CD14-positive monocyte (primary cell): ENCODE data around the gene RAB44. TPM values are rescaled to one million over a fixed set of nuclear protein-coding genes. Genes with fewer than 3 reads are reported as not detected.

Experiments
- DNase-seq, 3 donors: peaks; one replicate each; pipeline ENCODE4 v3.0.0-alpha.2; 2011 to 2022
- H2AFZ ChIP-seq: 2 replicates; pipeline ENCODE4 v1.6.0; 2012; ENCODE audit warnings: mild to moderate bottlenecking, low read depth, low read length, inconsistent platforms; ENCODE audit not compliant: insufficient read depth, poor library complexity, severe bottlenecking
- H3K27ac ChIP-seq, 2 donors: 1 replicate in 1 of 2; 2 replicates in 1 of 2; pipeline ENCODE4 v1.5.1; 2012 to 2013; ENCODE audit warnings: low read length in 2 of 2, control low read depth in 1 of 2, inconsistent platforms in 1 of 2, low read depth in 1 of 2, mild to moderate bottlenecking in 1 of 2
- H3K27me3 ChIP-seq, 2 donors: one replicate each; pipeline versions ENCODE4 v1.6.0 to v1.6.1; 2011 to 2013; ENCODE audit warnings: low read length in 2 of 2; ENCODE audit not compliant: control insufficient read depth in 2 of 2, insufficient read depth in 2 of 2
- H3K36me3 ChIP-seq, 2 donors: replicated peaks in 1 of 2; 1 replicate in 1 of 2; 2 replicates in 1 of 2; pipeline versions ENCODE4 v1.5.1 to v1.6.1; 2012 to 2013; ENCODE audit warnings: low read length in 2 of 2, control low read depth in 1 of 2, inconsistent platforms in 1 of 2, mild to moderate bottlenecking in 1 of 2; ENCODE audit not compliant: insufficient read depth in 2 of 2, control insufficient read depth in 1 of 2
- H3K4me1 ChIP-seq, 2 donors: 1 replicate in 1 of 2; 2 replicates in 1 of 2; pipeline versions ENCODE4 v1.5.1 to v1.6.1; 2012 to 2013; ENCODE audit warnings: low read length in 2 of 2, control low read depth in 1 of 2, inconsistent platforms in 1 of 2, mild to moderate bottlenecking in 1 of 2, moderate library complexity in 1 of 2; ENCODE audit not compliant: insufficient read depth in 2 of 2, control insufficient read depth in 1 of 2
- H3K4me2 ChIP-seq: replicated peaks from 2 replicates; pipeline ENCODE3; 2012; ENCODE audit warnings: low read length, moderate library complexity, mild to moderate bottlenecking; ENCODE audit not compliant: poor library complexity, severe bottlenecking; ENCODE audit errors: extremely low read depth
- H3K4me3 ChIP-seq, 3 experiments: fragments of 200-600 bp in 1 of 3; sonication (generic) in 1 of 3; replicated peaks in 1 of 3; 1 replicate in 2 of 3; 2 replicates in 1 of 3; pipeline ENCODE4 v1.5.1; 2011 to 2013; ENCODE audit warnings: low read length in 3 of 3, mild to moderate bottlenecking in 3 of 3, control low read depth in 2 of 3, low read depth in 2 of 3, inconsistent platforms in 1 of 3, moderate library complexity in 1 of 3
- H3K79me2 ChIP-seq: 2 replicates; pipeline ENCODE4 v1.6.0; 2012; ENCODE audit warnings: mild to moderate bottlenecking, control low read depth, inconsistent platforms, low read length, moderate library complexity; ENCODE audit not compliant: insufficient read depth
- H3K9ac ChIP-seq: 2 replicates; pipeline ENCODE4 v1.6.0; 2017; ENCODE audit warnings: low read length, mild to moderate bottlenecking; ENCODE audit not compliant: insufficient read depth, poor library complexity, severe bottlenecking
- H3K9me3 ChIP-seq, 2 donors: replicated peaks in 1 of 2; 1 replicate in 1 of 2; 2 replicates in 1 of 2; pipeline versions ENCODE4 v1.5.1 to v1.6.1; 2012 to 2013; ENCODE audit warnings: low read length in 2 of 2, control low read depth in 1 of 2; ENCODE audit not compliant: control insufficient read depth in 1 of 2, insufficient read depth in 1 of 2
- H4K20me1 ChIP-seq: 2 replicates; pipeline ENCODE4 v1.6.0; 2012; ENCODE audit warnings: mild to moderate bottlenecking, low read length, control low read depth, moderate library complexity; ENCODE audit not compliant: insufficient read depth
- H3K27ac Mint-ChIP-seq, 7 donors: one replicate each; pipeline ENCODE4 v1.8.0; 2020; ENCODE audit warnings: mild to moderate bottlenecking in 7 of 7, mixed read lengths in 7 of 7, moderate library complexity in 6 of 7, inconsistent platforms in 2 of 7
- H3K27me3 Mint-ChIP-seq, 3 donors: one replicate each; pipeline ENCODE4 v1.8.0; 2021 to 2022; ENCODE audit warnings: low read depth in 3 of 3, mild to moderate bottlenecking in 3 of 3, mixed read lengths in 3 of 3, moderate library complexity in 3 of 3, inconsistent platforms in 1 of 3
- H3K36me3 Mint-ChIP-seq, 2 donors: one replicate each; pipeline ENCODE4 v1.8.0; 2020; ENCODE audit warnings: mixed read lengths in 2 of 2, inconsistent platforms in 1 of 2, mild to moderate bottlenecking in 1 of 2
- H3K4me1 Mint-ChIP-seq: one replicate; pipeline ENCODE4 v1.8.0; 2020; ENCODE audit warnings: mild to moderate bottlenecking, mixed read lengths
- H3K4me3 Mint-ChIP-seq, 2 donors: one replicate each; pipeline ENCODE4 v1.8.0; 2020; ENCODE audit warnings: mild to moderate bottlenecking in 2 of 2, mixed read lengths in 2 of 2, moderate library complexity in 1 of 2
- H3K9me3 Mint-ChIP-seq, 7 donors: one replicate each; pipeline ENCODE4 v1.8.0; 2020 to 2022; ENCODE audit warnings: mixed read lengths in 7 of 7, mild to moderate bottlenecking in 6 of 7, moderate library complexity in 6 of 7, inconsistent platforms in 2 of 7
- WGBS: methylation state at CpG from one replicate; pipeline ENCODE4 v1.1.5; 2013; ENCODE audit warnings: missing lambda C conversion rate; ENCODE audit not compliant: insufficient coverage; 5-methylcytosine and 5-hydroxymethylcytosine counted together
- intact Hi-C, 2 donors: fragments of 100-400 bp; cut with micrococcal nuclease; formaldehyde crosslinking; loops; one replicate each; pipeline versions ENCODE4 v1.15.0 to v1.15.1; 2023
- polyA plus RNA-seq, 3 donors: library from polyadenylated mRNA; depleted of rRNA in 1 of 3; unstranded in 2 of 3; stranded (reverse) in 1 of 3; fragments of 300-500 nt in 2 of 3; fragments of >200 nt in 1 of 3; fragmentation: Illumina TruSeq in 2 of 3; gene quantifications; 1 replicate in 2 of 3; 2 replicates in 1 of 3; pipeline ENCODE4 v1.2.3, GENCODE V29; 2012 to 2021
- TF ChIP-seq, protein P1 (sequence below): fragments of 200-600 bp; IDR thresholded peaks from one replicate; pipeline ENCODE4 v1.8.0; 2022; ENCODE audit warnings: antibody characterized with exemption, mild to moderate bottlenecking

RAB44 gene
- polyA plus RNA-seq, 3 donors: 1.5 to 18.0 (median 1.9) TPM

DNA sequence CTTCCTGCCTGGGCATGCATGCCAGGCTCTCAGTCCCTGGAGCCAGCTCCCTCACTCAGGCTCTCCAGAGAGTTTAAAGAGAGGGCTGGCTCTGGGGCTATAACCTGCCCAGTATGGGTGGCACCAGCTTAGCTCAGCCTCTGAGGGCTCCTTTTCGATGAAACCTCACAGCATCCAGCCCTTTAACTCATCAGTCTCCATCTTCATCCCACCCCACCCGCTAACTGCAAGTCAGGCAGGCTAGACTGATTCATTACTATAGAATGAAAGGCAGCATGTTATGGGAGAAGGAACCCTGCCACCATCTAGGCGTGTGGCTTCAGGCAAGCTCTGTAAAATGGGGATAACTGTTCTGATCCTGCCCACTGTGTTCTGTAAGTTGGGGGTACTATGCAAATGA is 53.5 kb downstream of the RAB44 start:
- peaks cover 54% of the 10 kb centered on the region for H3K4me1 Mint-ChIP-seq
- no peaks in the 10 kb centered on the region for H3K27me3 ChIP-seq
- H3K27me3 Mint-ChIP-seq: peaks cover 1 to 6% (median 3%) of the 10 kb centered on the region in 3 donors
- H3K27ac Mint-ChIP-seq: peak overlapping the region in 6 of 7 donors; percentile 49 to 99 (median 65)
- H3K4me1 ChIP-seq: peaks cover 50 to 52% of the 10 kb centered on the region in 2 donors
- H3K36me3 ChIP-seq: no peaks in the 10 kb centered on the region
- H3K9me3 ChIP-seq: peaks cover 18 to 24% of the 10 kb centered on the region in 2 donors
- H3K9me3 Mint-ChIP-seq: peaks cover 13 to 27% (median 20%) of the 10 kb centered on the region in 7 donors
- H3K79me2 ChIP-seq: no peaks in the 10 kb centered on the region
- H3K27ac ChIP-seq: peak overlapping the region in 1 of 2 donors; percentile 1
- no peak overlapping the region for H3K4me2 ChIP-seq
- no peak overlapping the region for H3K4me3 Mint-ChIP-seq
- no peak for DNase-seq
- no peak overlapping the region for H3K9ac ChIP-seq
- no peak overlapping the region for H3K4me3 ChIP-seq
- intact Hi-C loops: no loop called here
- TF ChIP-seq, protein P1, sequence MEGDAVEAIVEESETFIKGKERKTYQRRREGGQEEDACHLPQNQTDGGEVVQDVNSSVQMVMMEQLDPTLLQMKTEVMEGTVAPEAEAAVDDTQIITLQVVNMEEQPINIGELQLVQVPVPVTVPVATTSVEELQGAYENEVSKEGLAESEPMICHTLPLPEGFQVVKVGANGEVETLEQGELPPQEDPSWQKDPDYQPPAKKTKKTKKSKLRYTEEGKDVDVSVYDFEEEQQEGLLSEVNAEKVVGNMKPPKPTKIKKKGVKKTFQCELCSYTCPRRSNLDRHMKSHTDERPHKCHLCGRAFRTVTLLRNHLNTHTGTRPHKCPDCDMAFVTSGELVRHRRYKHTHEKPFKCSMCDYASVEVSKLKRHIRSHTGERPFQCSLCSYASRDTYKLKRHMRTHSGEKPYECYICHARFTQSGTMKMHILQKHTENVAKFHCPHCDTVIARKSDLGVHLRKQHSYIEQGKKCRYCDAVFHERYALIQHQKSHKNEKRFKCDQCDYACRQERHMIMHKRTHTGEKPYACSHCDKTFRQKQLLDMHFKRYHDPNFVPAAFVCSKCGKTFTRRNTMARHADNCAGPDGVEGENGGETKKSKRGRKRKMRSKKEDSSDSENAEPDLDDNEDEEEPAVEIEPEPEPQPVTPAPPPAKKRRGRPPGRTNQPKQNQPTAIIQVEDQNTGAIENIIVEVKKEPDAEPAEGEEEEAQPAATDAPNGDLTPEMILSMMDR: no peak
- H3K36me3 Mint-ChIP-seq: peaks cover 10 to 13% of the 10 kb centered on the region in 2 donors
- 85% methylated on average over 2 of the region's 3 CpGs for WGBS
- no peaks in the 10 kb centered on the region for H4K20me1 ChIP-seq
- H2AFZ ChIP-seq: no peak overlapping the region

DNA sequence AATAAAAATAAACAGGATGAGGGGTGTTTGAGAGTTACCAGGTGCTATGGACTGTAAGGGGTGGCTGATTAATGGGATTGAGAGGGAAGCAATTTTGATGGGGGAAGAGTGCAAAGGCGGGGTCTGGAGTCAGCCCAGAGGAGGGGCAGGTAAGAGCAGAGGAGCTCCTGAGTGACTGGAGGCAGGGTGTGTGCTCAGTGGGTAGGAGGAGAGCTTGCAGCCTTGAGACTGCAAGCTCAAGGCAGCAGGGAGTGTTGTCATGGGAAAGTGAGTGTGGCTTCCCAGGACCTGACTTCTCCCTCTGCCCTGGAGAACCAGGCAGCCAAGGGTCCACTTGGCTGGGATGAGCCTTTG is 54.2 kb downstream of the RAB44 start:
- TF ChIP-seq, protein P1: no peak
- Mint-ChIP-seq H3K4me1 (peaks cover 58% of the 10 kb centered on the region), H3K27ac (peak overlapping the region; percentile 71 to 100 (median 98)), H3K4me3 (peak overlapping the region in 1 of 2 donors; percentile 19), H3K36me3 (peaks cover 10 to 13% of the 10 kb centered on the region in 2 donors), H3K9me3 (peaks cover 13 to 27% (median 20%) of the 10 kb centered on the region in 7 donors), H3K27me3 (peaks cover 0 to 4% (median 1%) of the 10 kb centered on the region in 3 donors)
- Histone ChIP-seq H3K27ac (peak overlapping the region; percentile 97 to 98), H3K9me3 (peaks cover 18 to 24% of the 10 kb centered on the region in 2 donors), H3K9ac (peak overlapping the region; percentile 72), H2AFZ (no peak overlapping the region), H3K4me2 (no peak overlapping the region), H4K20me1 (no peaks in the 10 kb centered on the region), H3K36me3 (no peaks in the 10 kb centered on the region), H3K4me1 (peaks cover 57 to 60% of the 10 kb centered on the region in 2 donors), H3K4me3 (peak overlapping the region in 1 of 3 experiments; percentile 6), H3K79me2 (no peaks in the 10 kb centered on the region), H3K27me3 (no peaks in the 10 kb centered on the region)
- 33% methylated on average over 1 of the region's 1 CpG for WGBS
- no peak for DNase-seq
- intact Hi-C loops: loop anchor here in 1 of 2 donors (2.0 kb wide), 1 partner anchor 25 kb away; no protein-coding TSS in a partner anchor
